Esophagus squamous epithelium (tissue), 4 donors: Measurements from ENCODE around the gene LPP.

ENCODE experiments used
- POLR2A ChIP-seq, 4 donors: fragments of 450-650 bp; IDR thresholded peaks; one replicate each; pipeline ENCODE4 v1.6.1; 2017; ENCODE audit warnings: antibody characterized with exemption in 4 of 4, mild to moderate bottlenecking in 4 of 4, moderate library complexity in 3 of 4
- TF ChIP-seq, protein P1 (sequence below), 6 experiments: fragments of 450-650 bp in 4 of 6; fragments of 200-600 bp in 2 of 6; sonication (generic) in 2 of 6; IDR thresholded peaks; one replicate each; pipeline ENCODE4 v1.5.1; 2016 to 2019; ENCODE audit warnings: antibody characterized with exemption in 6 of 6, mild to moderate bottlenecking in 4 of 6, moderate library complexity in 4 of 6

DNA sequence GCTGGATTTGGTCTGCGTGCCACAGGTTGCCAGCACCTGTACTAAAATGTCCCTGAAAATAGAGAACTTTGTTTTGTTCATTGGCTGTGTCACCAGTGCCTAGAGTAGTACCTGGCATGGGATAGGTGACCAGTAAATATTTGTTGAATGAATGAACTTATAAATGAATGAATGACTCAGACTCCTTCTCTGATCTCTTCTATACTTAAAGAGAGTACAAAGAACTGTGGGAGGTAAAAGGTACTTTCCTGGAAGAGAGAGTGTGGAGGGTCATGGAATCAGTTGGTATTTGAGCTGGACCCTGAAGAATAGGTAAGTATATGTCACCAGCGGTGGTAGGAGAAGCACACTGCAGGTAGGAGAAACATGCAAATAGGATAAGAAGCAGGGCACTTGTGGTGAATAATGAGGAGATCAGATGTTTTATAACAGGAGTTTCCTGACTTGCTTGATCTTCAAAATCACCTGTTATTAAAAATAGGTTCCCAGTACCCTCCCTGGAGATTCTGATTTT lies 149.4 kb downstream of the LPP start:
- TF ChIP-seq, protein P1, sequence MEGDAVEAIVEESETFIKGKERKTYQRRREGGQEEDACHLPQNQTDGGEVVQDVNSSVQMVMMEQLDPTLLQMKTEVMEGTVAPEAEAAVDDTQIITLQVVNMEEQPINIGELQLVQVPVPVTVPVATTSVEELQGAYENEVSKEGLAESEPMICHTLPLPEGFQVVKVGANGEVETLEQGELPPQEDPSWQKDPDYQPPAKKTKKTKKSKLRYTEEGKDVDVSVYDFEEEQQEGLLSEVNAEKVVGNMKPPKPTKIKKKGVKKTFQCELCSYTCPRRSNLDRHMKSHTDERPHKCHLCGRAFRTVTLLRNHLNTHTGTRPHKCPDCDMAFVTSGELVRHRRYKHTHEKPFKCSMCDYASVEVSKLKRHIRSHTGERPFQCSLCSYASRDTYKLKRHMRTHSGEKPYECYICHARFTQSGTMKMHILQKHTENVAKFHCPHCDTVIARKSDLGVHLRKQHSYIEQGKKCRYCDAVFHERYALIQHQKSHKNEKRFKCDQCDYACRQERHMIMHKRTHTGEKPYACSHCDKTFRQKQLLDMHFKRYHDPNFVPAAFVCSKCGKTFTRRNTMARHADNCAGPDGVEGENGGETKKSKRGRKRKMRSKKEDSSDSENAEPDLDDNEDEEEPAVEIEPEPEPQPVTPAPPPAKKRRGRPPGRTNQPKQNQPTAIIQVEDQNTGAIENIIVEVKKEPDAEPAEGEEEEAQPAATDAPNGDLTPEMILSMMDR (IDR thresholded peaks at IDR 0.05): no peak
- no peak for TF ChIP-seq POLR2A (IDR thresholded peaks at IDR 0.05)
